H9 (cell line): Measurements from ENCODE around the gene FAM185A. TPM values are rescaled to one million over a fixed set of nuclear protein-coding genes. Genes with fewer than 3 reads are reported as not detected.

Source experiments
- DNase-seq: peaks from one replicate; pipeline ENCODE4 v3.0.0-alpha.2; 2017
- H2AFZ ChIP-seq: one replicate; pipeline ENCODE4 v1.6.1; 2013; ENCODE audit warnings: mild to moderate bottlenecking, low read length, control low read depth, moderate library complexity
- H2AK5ac ChIP-seq: 2 replicates; pipeline ENCODE4 v1.6.1; 2013; ENCODE audit warnings: low read length, control low read depth, mixed read lengths; ENCODE audit not compliant: insufficient read length
- H2BK120ac ChIP-seq: one replicate; pipeline ENCODE4 v1.6.1; 2013; ENCODE audit warnings: low read depth, mild to moderate bottlenecking, low read length, control low read depth, inconsistent platforms; ENCODE audit not compliant: poor library complexity, severe bottlenecking
- H2BK12ac ChIP-seq: 2 replicates; pipeline ENCODE4 v1.6.1; 2013; ENCODE audit warnings: low read length, control low read depth, mixed read lengths, low read depth; ENCODE audit not compliant: insufficient read length
- H2BK15ac ChIP-seq: 2 replicates; pipeline ENCODE4 v1.6.1; 2013; ENCODE audit warnings: low read depth, low read length, control low read depth
- H2BK20ac ChIP-seq: one replicate; pipeline ENCODE4 v1.6.1; 2013; ENCODE audit warnings: low read depth, mild to moderate bottlenecking, low read length, control low read depth, inconsistent platforms; ENCODE audit not compliant: poor library complexity, severe bottlenecking
- H2BK5ac ChIP-seq: 2 replicates; pipeline ENCODE4 v1.6.1; 2013; ENCODE audit warnings: low read length, control low read depth, mixed read lengths; ENCODE audit not compliant: insufficient read length
- H3K14ac ChIP-seq: 2 replicates; pipeline ENCODE4 v1.6.1; 2013; ENCODE audit warnings: low read length, control low read depth; ENCODE audit not compliant: insufficient read depth
- H3K18ac ChIP-seq: 2 replicates; pipeline ENCODE4 v1.6.1; 2013; ENCODE audit warnings: low read depth, mild to moderate bottlenecking, mixed read lengths, low read length, control low read depth; ENCODE audit not compliant: insufficient read length
- H3K23ac ChIP-seq: 2 replicates; pipeline ENCODE4 v1.6.1; 2013; ENCODE audit warnings: low read length, control low read depth, mixed read lengths, low read depth; ENCODE audit not compliant: insufficient read length
- H3K23me2 ChIP-seq: 2 replicates; pipeline ENCODE4 v1.6.1; 2013; ENCODE audit warnings: low read depth, mild to moderate bottlenecking, mixed read lengths, low read length, control low read depth; ENCODE audit not compliant: insufficient read length, poor library complexity, severe bottlenecking
- H3K27ac ChIP-seq: 2 replicates; pipeline ENCODE4 v1.5.1; 2013; ENCODE audit warnings: low read length, control low read depth, mixed read lengths, low read depth; ENCODE audit not compliant: insufficient read length
- H3K27me3 ChIP-seq: 2 replicates; pipeline ENCODE4 v1.6.1; 2013; ENCODE audit warnings: low read length, control low read depth, inconsistent platforms; ENCODE audit not compliant: insufficient read depth
- H3K4ac ChIP-seq: 2 replicates; pipeline ENCODE4 v1.6.1; 2013; ENCODE audit warnings: low read depth, mild to moderate bottlenecking, control low read depth, inconsistent platforms, low read length, moderate library complexity
- H3K4me1 ChIP-seq: 2 replicates; pipeline ENCODE4 v1.6.1; 2013; ENCODE audit warnings: low read length, control low read depth, inconsistent platforms; ENCODE audit not compliant: insufficient read depth
- H3K4me2 ChIP-seq: 2 replicates; pipeline ENCODE4 v1.6.1; 2013; ENCODE audit warnings: low read length, control low read depth, mixed read lengths; ENCODE audit not compliant: insufficient read length, insufficient read depth
- H3K56ac ChIP-seq: 2 replicates; pipeline ENCODE4 v1.6.1; 2013; ENCODE audit warnings: low read depth, mild to moderate bottlenecking, mixed read lengths, low read length, control low read depth; ENCODE audit not compliant: insufficient read length
- H3K79me1 ChIP-seq: 2 replicates; pipeline ENCODE4 v1.6.1; 2013; ENCODE audit warnings: low read depth, mild to moderate bottlenecking, moderate library complexity, low read length, control low read depth, inconsistent platforms; ENCODE audit not compliant: insufficient read depth, poor library complexity, severe bottlenecking
- H3K79me2 ChIP-seq: 2 replicates; pipeline ENCODE4 v1.6.1; 2013; ENCODE audit warnings: low read length, control low read depth, inconsistent platforms; ENCODE audit not compliant: insufficient read depth
- H3K9ac ChIP-seq: 2 replicates; pipeline ENCODE4 v1.6.1; 2013; ENCODE audit warnings: low read length, control low read depth, mixed read lengths; ENCODE audit not compliant: insufficient read length; ENCODE audit errors: extremely low read depth
- H3K9me3 ChIP-seq: one replicate; pipeline ENCODE4 v1.6.1; 2013; ENCODE audit warnings: low read depth, low read length, inconsistent platforms; ENCODE audit not compliant: control insufficient read depth
- H3T11ph ChIP-seq: one replicate; pipeline ENCODE4 v1.6.1; 2013; ENCODE audit warnings: mild to moderate bottlenecking, low read length, control low read depth, inconsistent platforms
- H4K20me1 ChIP-seq: one replicate; pipeline ENCODE4 v1.6.1; 2013; ENCODE audit not compliant: control insufficient read depth, insufficient read length, insufficient read depth
- H4K5ac ChIP-seq: 2 replicates; pipeline ENCODE4 v1.6.1; 2013; ENCODE audit warnings: low read depth, mild to moderate bottlenecking, mixed read lengths, low read length, control low read depth; ENCODE audit not compliant: insufficient read length
- H4K8ac ChIP-seq: replicated peaks from 2 replicates; pipeline ENCODE4 v1.6.1; 2013; ENCODE audit warnings: low read length, control low read depth, mixed read lengths, low read depth; ENCODE audit not compliant: insufficient read length
- H4K91ac ChIP-seq: 2 replicates; pipeline ENCODE4 v1.6.1; 2013; ENCODE audit warnings: low read depth, mild to moderate bottlenecking, moderate library complexity, mixed read lengths, low read length, control low read depth; ENCODE audit not compliant: insufficient read length
- H3K27ac Mint-ChIP-seq, 3 experiments: 2 replicates in 2 of 3; 3 replicates in 1 of 3; pipeline ENCODE4 v1.8.0; 2020 to 2021; ENCODE audit warnings: mixed read lengths in 3 of 3, mild to moderate bottlenecking in 1 of 3, moderate library complexity in 1 of 3
- H3K27me3 Mint-ChIP-seq: 2 replicates; pipeline ENCODE4 v1.8.0; 2021; ENCODE audit warnings: low read depth, mild to moderate bottlenecking, moderate library complexity, mixed read lengths
- H3K36me3 Mint-ChIP-seq, 3 experiments: 2 replicates in 2 of 3; 3 replicates in 1 of 3; pipeline ENCODE4 v1.8.0; 2020 to 2021; ENCODE audit warnings: low read depth in 3 of 3, mixed read lengths in 3 of 3; ENCODE audit not compliant: insufficient read depth in 1 of 3
- H3K4me1 Mint-ChIP-seq, 2 experiments: 2 replicates each; pipeline ENCODE4 v1.8.0; 2020; ENCODE audit warnings: mixed read lengths in 2 of 2
- H3K4me3 Mint-ChIP-seq, 2 experiments: 2 replicates in 1 of 2; 3 replicates in 1 of 2; pipeline ENCODE4 v1.8.0; 2020 to 2021; ENCODE audit warnings: mild to moderate bottlenecking in 2 of 2, mixed read lengths in 2 of 2, moderate library complexity in 1 of 2
- H3K9me3 Mint-ChIP-seq, 2 experiments: 2 replicates in 1 of 2; 3 replicates in 1 of 2; pipeline ENCODE4 v1.8.0; 2020; ENCODE audit warnings: mild to moderate bottlenecking in 2 of 2, mixed read lengths in 2 of 2, moderate library complexity in 1 of 2
- CTCF ChIP-seq: fragments of 200-600 bp; sonication (generic); conservative IDR thresholded peaks from 3 replicates; pipeline ENCODE4 v1.8.0; 2021; ENCODE audit warnings: antibody characterized with exemption, mild to moderate bottlenecking
- whole genome bisulfite sequencing: extraction: QIAGEN DNeasy Blood & Tissue Kit; methylation state at CpG from one replicate; pipeline ENCODE4 v1.1.7; 2013; ENCODE audit warnings: missing lambda C conversion rate, low lambda C conversion rate, mixed read lengths; ENCODE audit not compliant: insufficient read length; ENCODE audit errors: extremely low coverage; 5-methylcytosine and 5-hydroxymethylcytosine counted together
- total RNA-seq: library from RNA; stranded (reverse); gene quantifications from 2 replicates; pipeline ENCODE4 v1.2.1, GENCODE V29; 2021

FAM185A gene
- total RNA-seq, 1 experiment from 2014 or later: 7.0 TPM

- DNase-seq: no peak
- Histone ChIP-seq H3K23ac (no peak overlapping the region), H2BK120ac (no peak overlapping the region), H2AK5ac (no peak overlapping the region), H3K27ac (no peak overlapping the region), H4K20me1 (no peaks in the 10 kb centered on the region), H4K5ac (no peak overlapping the region), H4K8ac (no peak overlapping the region), H3K18ac (no peak overlapping the region), H2BK12ac (no peak overlapping the region), H3K4ac (no peak overlapping the region), H3K4me2 (no peak overlapping the region), H2AFZ (no peak overlapping the region), H3K14ac (no peak overlapping the region), H3K9ac (no peak overlapping the region), H3K79me1 (no peaks in the 10 kb centered on the region), H3K9me3 (no peaks in the 10 kb centered on the region), H2BK5ac (no peak overlapping the region), H2BK20ac (no peak overlapping the region), H3T11ph (no peak overlapping the region), H3K79me2 (no peaks in the 10 kb centered on the region), H4K91ac (no peak overlapping the region), H2BK15ac (no peak overlapping the region), H3K23me2 (no peaks in the 10 kb centered on the region), H3K4me1 (no peaks in the 10 kb centered on the region), H3K56ac (no peak overlapping the region), H3K27me3 (no peaks in the 10 kb centered on the region)
- no peaks in the 10 kb centered on the region for H3K27me3 Mint-ChIP-seq
- H3K9me3 Mint-ChIP-seq: no peaks in the 10 kb centered on the region
- TF ChIP-seq CTCF: no peak
- H3K27ac Mint-ChIP-seq: no peak overlapping the region
- no CpG with 5 or more reads among the region's 5 CpGs for WGBS
- no peaks in the 10 kb centered on the region for H3K4me1 Mint-ChIP-seq
- H3K36me3 Mint-ChIP-seq: no peaks in the 10 kb centered on the region
- H3K4me3 Mint-ChIP-seq: no peak overlapping the region
These were observed 100.3 kb downstream of the FAM185A start for GRCh38 chr7:102849079-102849478.
